Measurements from ENCODE around the gene MACROD1.

MACROD1 gene

DNA sequence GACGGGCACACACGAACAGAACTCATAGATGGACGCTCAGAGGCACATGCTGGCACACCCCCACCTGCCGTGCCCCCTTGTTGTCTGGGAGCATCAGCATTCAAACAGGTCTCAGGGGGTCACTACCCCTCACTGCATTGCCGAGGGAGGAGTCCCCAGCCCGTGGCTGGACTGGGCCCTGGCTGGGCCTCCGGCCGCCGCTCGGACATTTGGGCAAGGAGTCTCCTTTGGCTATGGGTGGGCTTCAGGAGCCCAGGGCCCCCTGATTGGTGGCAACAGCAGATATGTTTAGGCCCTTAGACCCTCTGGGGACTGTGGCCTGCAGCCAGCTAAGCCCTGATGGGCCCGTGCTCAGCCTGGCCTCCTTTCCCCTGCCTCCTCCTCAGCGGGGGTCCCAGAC, 88.3 kb downstream of the MACROD1 start:
- DNase-seq (ENCODE audit: low spot score) = no peak

DNA sequence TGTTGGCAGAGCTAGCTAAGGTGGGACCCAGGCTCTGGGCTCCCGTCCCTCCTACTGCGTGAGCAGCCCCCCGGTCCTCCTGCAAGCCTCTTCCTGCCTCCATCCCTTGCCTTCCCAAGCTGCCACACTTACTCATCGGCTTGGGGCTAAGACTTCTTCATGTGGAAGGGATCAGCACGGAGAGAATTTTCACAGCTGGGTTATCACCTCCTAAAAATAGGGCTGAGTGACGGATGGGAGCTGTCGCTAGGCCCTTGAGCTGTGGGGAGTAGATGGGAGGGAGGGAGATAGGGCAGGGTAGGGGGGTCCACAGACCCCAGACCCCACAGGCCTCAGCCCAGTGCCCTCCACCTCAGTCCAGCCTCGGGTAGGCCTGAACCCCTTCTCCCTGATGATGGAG, 89.2 kb downstream of the MACROD1 start:
- no peak for DNase-seq (ENCODE audit: low spot score)

DNA sequence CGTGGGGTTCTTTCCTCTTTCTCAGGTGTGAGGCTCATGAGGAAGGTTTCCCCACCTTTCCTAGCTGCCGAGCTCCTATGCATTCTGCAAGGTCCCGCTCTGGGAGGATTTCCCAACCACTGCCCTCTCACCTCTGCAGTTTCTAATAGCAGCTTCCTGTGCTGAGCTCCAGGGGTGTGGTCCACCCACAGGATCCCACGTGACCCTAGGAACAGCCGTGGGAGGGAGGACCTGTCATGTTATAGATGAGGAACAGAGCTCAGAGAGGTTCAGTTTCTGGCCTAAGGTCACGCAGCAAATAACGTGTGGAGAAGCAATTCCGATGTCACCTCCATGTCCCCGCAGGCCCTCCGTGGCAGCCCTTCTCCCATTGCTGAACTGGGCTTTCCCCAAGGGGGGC, 91.7 kb downstream of the MACROD1 start:
- DNase-seq (ENCODE audit: low spot score) = no peak

DNA sequence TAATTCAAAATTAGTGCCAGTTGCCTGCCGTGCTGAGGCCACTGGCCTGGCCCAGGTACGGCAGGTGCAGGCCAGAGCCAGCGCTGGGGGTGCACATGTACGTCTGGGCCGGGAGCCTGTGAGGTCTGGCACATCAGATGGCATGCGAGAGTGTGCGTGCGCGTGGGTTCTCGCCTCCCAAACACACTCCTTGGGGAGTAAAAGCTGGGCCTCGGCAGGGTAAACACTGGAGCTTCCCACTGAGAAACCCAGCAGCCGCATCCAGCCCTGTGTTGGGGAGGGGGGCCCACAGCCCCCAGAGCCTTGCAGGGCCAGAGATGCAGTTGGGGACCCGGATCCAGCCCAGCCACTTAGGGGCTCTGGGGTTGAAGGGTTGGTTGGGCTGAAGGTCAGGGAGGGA, 92.4 kb downstream of the MACROD1 start:
- DNase-seq (ENCODE audit: low spot score) = peak; percentile 16

DNA sequence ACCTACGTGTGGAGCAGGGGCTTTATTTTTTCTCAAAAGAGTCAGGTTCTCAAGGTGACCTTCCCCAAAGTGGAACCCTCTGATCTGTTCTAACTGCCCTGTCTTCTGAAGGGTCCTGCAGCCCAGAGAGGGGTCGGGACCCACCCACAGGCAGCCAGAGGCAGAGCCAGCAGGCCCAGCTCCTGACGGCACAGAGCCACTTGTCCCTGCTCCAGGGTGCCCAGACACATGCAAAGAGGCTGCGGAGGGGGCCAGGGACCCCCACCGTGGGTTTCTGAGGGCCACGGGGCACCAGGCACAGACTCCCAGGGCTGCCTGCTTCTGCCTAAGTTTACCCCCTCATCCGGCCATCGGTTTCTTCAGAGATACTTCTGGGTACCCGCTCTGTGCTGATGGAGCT, 93.0 kb downstream of the MACROD1 start:
- DNase-seq (ENCODE audit: low spot score) = no peak

DNA sequence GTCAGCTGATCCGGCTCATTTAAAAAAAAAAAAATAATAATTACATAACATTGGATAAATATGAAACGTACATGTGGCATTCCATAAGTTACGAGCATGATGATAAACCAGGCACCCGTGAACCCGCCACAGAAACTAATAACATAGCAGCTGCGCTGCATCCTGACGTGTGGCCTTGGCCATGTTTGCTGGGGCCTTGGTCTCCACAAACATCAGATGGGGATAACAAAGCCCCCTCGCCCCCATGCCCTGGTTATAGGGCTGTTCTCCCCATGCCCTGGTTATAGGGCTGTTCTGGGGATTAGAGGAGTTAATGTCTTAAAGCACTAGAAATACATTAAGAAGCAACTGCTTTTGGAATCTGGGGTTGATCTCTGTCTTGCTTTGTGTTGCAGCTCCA, 93.5 kb downstream of the MACROD1 start:
- DNase-seq (ENCODE audit: low spot score) = no peak

DNA sequence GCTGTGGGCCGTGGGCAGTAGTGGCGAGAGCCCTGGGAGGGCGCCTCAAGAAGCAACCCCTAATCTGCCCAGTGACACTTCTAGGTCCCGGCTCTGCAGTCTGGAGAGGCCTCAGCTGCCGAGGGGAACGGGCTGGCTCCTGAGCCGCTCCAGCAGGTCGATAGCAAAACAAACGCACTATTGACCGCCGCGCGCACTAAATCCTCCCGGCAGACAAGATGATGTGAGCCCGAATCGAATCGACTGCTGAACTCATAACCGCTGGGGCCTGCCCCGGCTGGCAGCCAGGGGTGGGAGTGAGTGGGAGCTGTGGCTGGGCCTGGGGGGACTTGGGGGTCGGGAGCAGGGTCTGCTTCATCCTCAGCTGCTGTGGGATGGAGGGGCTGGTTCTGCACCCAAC, 94.1 kb downstream of the MACROD1 start:
- peak; percentile 61 for DNase-seq (ENCODE audit: low spot score)

DNA sequence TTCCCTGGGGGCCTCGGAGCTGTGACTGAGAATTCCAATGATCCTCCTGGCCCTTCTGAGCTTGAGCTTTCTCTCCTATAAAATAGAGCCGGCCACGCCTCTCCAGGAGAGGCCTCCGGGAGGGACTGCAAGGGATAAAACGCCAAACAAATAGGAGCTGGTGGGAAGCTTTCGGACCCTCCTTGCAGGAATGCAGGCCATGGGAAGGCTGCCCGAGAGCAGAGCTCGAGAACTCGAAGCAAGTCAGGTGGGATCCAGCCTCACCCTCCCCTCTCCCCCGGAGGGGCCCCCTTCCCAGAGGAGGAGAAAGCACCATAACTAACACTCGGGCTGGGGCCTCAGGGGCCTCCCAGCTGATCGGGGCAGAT, 95.6 kb downstream of the MACROD1 start:
- no peak for DNase-seq (ENCODE audit: low spot score)

DNA sequence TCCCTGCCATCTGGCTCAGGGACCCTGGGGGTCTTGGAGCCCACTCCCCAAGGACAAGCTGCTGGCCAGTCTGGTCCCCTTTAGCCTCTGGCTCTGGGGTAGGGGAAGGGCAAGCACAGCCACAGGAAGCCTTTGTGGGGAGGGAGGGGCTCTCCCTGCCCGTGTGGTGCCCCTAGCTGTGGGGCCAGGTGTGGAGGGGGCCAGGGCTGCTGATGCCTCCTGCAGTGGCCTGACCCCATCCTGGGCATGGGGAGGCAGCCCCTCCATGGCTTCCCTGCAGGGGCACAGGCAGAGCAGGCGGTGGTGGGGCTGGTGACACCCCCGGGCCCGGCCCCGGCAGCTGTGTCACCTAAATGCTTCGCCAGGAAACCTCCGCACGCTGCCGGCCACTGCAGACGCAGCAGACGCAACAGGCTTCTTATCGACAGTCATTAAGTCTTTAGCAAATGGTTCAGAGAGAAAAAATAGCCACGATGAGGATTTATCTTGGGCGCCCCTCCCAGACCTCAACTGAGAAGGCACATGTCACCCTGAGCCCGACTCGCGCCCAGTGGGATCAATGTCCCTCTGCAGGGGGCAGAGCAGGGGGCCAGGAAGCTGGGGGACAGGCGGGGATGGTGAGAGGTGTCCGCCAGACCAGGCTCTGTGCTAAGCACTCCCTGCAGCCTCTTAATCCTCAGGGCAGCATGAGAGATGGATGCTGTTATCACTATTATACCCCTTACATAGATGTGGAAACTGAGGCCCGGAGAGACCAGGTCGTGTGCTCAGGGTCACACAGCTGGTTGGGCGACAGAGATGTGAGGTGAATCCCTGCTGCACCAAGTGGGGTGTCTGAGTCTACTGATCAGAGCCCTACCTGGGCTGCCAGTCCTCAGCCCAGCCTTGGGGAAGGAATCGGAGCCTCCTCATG, 96.3 kb downstream of the MACROD1 start:
- no peak for DNase-seq (ENCODE audit: low spot score)

DNA sequence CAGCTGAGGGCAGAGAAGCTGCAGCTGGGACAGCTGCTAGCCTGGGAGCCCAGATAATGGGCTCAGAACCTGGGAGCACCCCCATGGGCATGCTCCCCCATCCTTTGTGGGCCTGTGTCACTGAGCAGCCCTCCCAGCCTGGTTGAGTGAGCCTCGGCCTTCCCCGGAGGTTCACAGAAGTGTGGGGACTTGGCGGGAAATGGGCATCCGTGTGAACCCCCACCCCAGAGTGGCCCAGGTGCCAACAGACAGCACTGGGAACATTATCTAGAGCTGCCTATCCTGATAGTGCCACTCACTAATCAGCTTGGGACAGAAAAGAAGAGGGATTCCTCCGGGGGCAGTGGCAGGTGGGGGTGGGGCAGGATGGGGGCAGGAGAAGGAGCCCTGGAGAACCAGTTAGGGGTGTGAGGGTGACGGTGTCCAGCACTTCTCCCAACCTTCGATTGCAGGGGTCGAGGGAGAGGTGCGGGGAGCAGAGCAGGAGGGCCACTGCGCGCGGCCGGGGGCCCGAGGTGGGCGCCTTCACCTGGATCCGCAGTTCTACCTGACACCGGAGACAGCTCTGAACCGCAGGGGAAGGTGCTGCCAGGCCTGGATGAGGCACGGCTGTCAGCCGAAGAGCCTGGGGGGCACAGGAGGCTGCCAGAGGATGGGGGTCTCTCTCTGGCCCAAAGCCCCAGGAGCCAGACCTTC, 97.1 kb downstream of the MACROD1 start:
- no peak for DNase-seq (ENCODE audit: low spot score)

DNA sequence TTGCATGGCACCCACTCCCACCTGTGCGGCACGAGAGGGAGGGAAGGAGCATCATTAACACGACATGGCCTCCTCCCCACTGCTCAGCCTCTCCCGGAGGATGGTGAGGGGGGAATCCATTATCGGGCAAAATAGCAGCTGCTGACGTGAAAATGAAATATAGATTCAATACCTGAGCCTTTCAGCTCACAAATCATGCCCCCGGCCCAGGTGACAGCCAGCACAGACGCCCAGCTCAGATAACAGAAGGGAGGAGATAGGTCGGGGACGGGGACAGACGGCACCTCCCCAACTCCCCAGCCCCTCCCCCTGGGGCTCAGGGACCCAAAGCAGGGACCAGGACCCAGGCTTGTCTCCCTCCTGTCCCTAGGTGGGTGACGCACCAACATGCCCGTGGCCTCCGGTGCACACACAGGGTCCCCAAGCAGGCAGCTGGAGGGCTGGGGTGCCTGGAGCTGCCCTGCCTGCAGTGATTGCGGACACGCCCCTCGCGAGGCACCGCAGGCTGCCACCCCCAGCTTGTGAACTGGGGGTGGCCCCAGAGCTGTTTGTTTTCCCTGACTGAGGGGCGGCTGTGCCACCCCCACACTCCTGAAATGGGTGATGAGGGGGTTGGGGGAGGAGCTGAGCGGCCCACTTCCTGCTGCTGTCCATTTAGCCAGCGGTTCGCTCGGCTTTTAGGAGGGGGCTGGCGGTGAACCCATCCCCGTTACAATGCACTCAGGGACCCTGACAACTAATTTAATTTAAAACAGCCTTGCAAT, 98.5 kb downstream of the MACROD1 start:
- no peak for DNase-seq (ENCODE audit: low spot score)

DNA sequence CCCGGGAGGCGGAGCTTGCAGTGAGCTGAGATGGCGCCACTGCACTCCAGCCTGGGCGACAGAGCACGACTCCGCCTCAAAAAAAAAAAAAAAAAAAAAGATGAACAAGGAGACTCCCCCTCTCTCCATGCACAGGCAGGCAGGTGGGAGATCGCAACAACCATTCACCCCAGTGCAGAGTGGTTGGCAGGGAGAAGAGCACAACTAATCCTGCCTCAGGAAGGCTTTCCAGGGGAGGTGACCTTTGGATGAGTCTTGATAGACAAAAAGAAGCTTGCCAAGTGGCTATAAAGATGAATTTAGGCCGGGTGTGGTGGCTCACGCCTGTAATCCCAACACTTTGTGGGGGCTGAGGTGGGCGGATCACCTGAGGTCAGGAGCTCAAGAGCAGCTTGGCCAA, 100.2 kb downstream of the MACROD1 start:
- DNase-seq (ENCODE audit: low spot score) = no peak

DNA sequence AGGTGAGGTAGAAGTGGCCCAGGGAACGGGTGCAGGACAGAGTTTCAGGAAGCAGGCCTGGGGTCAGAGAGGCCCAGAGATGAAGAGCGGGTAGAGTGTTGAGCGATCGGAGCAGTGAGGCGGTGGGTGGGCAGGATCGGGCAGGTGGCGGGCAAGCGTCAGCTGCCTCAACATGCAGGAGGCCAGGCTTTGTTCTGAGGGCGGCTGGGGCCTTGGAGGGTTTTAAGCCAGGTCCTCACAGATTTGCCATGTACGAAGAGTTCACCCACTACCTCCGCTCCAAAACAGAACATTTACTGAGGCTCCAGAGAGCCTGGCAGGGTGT, 100.8 kb downstream of the MACROD1 start:
- no peak for DNase-seq (ENCODE audit: low spot score)

DNA sequence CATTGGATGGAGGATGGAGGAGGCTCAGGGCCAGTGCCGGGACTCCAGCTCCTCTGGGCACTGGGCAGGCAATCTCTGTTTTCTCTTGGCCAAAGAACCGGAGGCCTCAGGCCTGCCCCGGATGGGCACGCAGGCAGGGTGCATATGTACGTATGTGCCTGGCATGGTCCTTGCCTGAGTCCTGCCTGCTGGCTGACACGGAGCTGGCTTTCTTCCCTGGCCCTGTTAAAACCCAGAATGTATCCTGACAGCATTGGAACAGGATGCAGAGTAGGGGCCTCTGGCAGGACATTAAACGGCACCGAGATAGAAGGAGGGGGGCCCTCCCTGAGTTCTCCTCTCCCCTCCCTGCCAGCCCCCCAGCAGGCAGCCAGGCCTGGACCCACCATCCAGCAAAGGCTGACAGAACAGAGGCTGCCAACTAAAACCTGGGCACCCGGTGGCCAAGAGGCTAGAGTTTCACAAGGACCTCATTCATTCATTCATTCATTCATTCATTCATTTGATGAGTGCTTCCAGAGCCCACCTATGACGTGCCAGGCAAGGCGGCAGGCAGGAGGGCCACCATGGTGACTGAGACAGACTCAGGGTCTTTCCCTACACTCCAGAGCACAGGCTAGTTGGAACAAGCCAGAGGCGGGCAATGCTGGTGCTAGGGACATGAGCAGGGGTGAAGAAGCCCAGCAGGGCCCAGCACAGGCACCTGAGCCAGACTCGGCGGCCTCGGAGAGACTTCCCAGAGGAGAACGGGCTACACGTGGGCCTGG, 101.4 kb downstream of the MACROD1 start:
- DNase-seq (ENCODE audit: low spot score) = no peak

DNA sequence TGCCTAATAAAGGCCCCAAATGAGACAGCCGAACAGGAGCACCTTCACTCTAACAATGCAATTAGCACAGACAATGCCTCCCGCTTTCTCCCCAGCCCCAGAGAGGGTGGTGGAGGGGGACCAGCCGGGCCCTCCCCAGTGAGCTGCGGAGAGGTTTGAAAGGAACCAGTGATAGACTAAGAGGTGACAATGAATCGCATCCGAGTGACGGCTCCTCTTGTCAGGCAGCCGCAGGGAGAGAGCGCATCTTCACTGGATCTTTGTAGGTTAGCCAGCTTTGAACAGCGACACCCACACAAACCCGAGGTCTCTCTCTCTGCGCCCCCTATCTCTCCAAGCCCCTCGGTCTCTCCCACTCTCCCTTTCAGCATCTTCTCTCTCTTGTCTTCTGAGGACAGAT, 102.1 kb downstream of the MACROD1 start:
- DNase-seq (ENCODE audit: low spot score) = no peak

DNA sequence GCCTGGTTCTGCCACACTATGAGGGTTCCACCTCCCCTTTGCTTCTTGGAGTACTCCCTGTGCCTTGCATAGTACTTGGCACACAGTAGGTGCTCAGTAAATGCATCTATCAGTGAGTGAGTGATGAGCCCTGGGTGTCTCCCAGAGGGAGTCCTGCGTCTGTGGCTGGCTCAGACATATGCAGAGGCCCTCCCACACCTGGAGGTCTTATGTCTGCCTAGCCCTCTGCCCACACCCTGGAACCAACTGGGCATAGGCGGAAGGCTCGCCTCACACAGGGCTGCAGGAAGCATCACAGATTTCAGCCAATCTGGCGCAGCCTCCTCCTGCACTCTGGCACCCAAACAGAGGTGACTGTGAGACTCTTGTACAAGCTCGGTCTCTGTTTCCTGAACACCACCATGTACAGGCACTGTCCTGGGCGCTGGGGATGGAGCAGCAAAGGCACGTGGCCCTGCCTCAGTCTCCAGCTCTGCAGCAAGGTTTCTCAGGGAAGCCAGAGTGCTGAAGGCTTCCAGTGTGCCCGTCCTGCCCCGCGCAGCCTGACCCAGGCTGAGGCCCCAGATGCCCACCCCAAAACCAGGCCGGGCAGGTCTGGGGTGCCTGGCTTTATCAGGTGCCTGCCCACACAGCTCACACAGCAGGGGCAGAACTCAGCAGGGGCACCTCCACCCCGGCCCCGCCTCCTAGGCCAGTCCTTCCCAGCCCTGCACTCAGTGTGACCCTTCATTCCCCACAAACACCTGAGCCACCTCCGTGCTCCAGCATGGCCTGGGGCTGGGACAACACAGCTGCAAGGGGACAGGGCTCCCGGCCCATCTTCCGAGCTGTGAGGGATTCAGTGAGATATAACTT, 103.5 kb downstream of the MACROD1 start:
- DNase-seq (ENCODE audit: low spot score) = no peak

DNA sequence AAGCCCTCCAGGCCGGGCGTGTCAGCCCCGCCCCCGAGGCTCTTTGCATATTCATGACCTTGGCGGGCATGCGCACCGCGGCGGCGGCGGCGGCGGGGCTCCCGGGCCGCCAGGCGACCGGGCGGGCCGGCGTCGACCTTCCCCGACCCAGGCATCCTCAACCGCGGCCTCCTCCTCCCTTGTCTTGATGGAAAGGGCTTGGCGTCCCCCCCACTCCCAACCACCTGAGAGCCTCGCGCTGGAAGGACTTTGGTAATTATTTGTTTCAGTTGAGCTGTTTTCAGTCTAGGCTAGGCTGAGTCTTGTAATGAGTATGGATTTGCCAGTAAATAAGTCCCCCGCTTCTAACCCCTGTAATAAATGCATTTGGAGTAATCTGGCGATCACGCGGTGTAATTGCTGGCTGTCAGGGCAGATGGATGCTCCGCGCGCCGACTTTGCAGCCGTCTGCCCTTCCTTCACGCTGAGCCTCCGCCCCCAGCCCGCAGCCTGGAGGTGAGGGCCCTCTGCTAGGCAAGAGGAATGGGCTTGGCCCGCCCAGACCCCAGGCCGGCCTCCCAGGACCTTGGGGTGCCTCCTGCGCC, 105.0 kb downstream of the MACROD1 start:
- peak; percentile 64 for DNase-seq (ENCODE audit: low spot score)

DNA sequence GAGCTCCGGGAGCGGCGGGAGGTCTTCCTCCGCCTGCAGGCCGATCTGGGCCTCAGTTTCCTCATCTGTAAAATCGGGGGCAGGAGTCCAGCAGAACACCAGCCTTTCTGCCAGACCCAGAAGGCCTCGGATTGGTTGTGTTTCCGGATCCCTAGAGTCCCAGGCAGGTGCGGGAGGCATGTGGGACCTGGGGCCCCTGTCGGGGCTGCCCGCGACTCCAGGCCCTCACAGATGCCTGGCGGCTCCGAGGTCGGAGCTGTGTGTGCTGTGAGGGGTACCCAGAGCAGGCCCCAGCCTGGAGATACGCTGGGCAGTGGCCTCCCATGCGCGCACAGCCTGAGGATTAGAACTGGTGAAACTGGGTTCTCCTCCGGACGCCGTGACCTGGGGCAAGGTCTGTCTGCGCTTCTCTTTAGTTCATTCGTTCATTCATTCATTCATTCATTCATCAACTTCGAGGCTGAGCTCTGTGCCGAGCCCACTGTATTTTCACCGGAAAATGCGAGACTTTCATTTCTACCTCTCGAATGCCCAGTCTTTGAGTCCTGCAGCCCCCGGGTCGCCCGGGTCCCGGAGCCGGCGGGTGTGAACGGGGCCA, 105.6 kb downstream of the MACROD1 start:
- DNase-seq (ENCODE audit: low spot score) = no peak

DNA sequence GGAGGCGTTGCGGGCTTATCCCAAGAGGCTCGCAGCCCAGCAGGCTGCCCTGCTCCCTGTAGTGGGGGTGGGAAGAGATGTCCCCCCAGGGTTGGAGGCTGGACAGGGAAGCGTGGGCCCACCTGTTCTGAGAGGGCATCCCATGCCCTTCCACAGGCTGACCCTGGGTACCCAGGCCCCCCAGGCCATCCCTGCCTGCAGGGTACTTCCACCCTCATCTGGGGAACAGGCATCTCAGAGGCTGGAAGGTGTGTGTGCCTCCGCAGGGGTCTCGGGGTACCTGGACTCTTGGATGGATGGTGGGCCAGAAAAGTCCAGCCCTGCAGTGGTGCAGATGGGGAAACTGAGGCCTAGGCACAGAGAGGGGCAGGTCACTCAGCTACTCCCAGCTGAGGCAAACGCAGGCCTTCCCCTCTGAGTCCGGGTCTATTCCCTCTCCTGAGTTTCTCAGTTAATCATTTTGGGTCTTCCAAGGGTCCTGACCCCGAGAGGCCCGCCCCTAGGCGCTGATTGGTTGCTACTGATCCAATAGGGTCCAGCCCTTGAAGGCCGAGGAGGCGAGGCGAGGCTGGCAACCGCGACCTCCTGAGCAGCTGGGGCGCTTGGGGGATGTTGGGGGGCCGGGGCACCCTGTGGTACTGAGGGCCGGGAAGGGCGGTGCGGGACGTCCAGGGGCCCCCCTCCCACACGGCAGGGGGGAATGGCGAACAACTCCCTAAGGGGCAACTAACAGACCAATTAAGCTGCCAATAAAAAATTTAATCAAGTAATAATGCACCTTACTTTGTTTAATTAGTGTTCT, 106.4 kb downstream of the MACROD1 start:
- no peak for DNase-seq (ENCODE audit: low spot score)

DNA sequence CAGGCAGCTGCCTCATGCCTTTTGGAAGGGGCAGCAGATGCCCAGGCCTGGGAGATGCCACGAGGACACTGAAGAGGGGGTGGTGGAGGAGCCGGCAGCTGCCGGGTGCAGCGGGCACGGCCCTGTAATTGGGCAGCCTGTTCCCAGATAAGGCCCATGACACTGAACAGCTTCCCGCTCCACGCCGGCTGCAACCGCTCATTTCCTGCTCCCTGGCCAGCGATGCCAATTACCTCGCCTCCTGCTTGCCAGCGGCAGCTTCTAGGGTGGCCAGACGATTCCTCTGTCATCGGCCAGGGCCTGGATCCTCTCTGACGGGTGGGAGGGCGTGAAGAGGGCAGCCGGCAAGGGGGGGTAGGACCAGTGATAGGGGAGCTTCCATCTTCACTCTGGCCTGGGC, 107.4 kb downstream of the MACROD1 start:
- peak; percentile 47 for DNase-seq (ENCODE audit: low spot score)

All from Ammon's horn (tissue), 1 donor.